Measurements from ENCODE around the gene FAM47E. TPM values are rescaled to one million over a fixed set of nuclear protein-coding genes. Genes with fewer than 3 reads are reported as not detected.

Gene FAM47E
- total and polyA plus RNA-seq, 9 of the 15 experiments (the other 6 are each of a cell fraction or from before 2014, with no cell fraction given) = 3.7 to 15.6 (median 6.4) TPM

- TF ChIP-seq MGA (IDR thresholded peaks at IDR 0.05) (no peak), SMARCE1 (IDR thresholded peaks at IDR 0.05) (no peak), PML (IDR thresholded peaks at IDR 0.05; ENCODE audit: low read length) (no peak), ZC3H4 (CRISPR knock-in tag; IDR thresholded peaks at IDR 0.05; ENCODE audit: borderline replicate concordance) (no peak), NCOA1 (IDR thresholded peaks at IDR 0.05; ENCODE audit: low read depth) (no peak), PBX2 (CRISPR knock-in tag; IDR thresholded peaks at IDR 0.05; ENCODE audit: low read depth) (no peak), PBX2 (tag; conservative IDR thresholded peaks at IDR 0.05; ENCODE audit: low read depth) (no peak), NFIC (IDR thresholded peaks at IDR 0.05) (no peak), CBX5 (IDR thresholded peaks at IDR 0.05; ENCODE audit: borderline replicate concordance, low read depth) (0 out of 2 replicates have a peak, but pooled peaks have one; percentile 66), ZNF780A (CRISPR knock-in tag; IDR thresholded peaks at IDR 0.05) (no peak), ZNF551 (CRISPR knock-in tag; IDR thresholded peaks at IDR 0.05) (no peak), ZNF224 (CRISPR knock-in tag; IDR thresholded peaks at IDR 0.05) (no peak), PPARD (CRISPR knock-in tag; IDR thresholded peaks at IDR 0.05) (no peak)
- TF ChIP-seq, protein P1, sequence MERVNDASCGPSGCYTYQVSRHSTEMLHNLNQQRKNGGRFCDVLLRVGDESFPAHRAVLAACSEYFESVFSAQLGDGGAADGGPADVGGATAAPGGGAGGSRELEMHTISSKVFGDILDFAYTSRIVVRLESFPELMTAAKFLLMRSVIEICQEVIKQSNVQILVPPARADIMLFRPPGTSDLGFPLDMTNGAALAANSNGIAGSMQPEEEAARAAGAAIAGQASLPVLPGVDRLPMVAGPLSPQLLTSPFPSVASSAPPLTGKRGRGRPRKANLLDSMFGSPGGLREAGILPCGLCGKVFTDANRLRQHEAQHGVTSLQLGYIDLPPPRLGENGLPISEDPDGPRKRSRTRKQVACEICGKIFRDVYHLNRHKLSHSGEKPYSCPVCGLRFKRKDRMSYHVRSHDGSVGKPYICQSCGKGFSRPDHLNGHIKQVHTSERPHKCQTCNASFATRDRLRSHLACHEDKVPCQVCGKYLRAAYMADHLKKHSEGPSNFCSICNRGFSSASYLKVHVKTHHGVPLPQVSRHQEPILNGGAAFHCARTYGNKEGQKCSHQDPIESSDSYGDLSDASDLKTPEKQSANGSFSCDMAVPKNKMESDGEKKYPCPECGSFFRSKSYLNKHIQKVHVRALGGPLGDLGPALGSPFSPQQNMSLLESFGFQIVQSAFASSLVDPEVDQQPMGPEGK (CRISPR knock-in tag; IDR thresholded peaks at IDR 0.05; ENCODE audit: borderline replicate concordance) = no peak
Measured at GRCh38 chr4:76326515-76326914, 75.0 kb downstream of the FAM47E start (continued).
